ENCODE data around the gene ADAM15. TPM values are rescaled to one million over a fixed set of nuclear protein-coding genes. Genes with fewer than 3 reads are reported as not detected.

The ADAM15 gene
- total RNA-seq, 4 donors from 2014 or later, result 58.6 to 270 (median 153) TPM

DNA sequence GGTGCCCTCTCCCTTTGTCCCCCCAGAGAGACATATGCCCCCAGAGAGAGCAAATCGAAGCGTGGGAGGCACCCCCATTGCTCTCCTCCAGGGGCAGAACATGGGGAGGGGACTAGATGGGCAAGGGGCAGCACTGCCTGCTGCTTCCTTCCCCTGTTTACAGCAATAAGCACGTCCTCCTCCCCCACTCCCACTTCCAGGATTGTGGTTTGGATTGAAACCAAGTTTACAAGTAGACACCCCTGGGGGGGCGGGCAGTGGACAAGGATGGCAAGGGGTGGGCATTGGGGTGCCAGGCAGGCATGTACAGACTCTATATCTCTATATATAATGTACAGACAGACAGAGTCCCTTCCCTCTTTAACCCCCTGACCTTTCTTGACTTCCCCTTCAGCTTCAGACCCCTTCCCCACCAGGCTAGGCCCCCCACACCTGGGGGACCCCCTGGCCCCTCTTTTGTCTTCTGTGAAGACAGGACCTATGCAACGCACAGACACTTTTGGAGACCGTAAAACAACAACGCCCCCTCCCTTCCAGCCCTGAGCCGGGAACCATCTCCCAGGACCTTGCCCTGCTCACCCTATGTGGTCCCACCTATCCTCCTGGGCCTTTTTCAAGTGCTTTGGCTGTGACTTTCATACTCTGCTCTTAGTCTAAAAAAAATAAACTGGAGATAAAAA is 35.9 kb downstream of the ADAM15 start:
- intact Hi-C loops (cut with DNase I; ENCODE audit: low total_unique reads), result no loop called here
- H3K4me1 ChIP-seq, result peaks cover 0 to 13% of the 10 kb centered on the region in 2 donors

GRCh38 chr1:155091071-155092051 is 40.2 kb downstream of the ADAM15 start:
- Histone ChIP-seq H3K4me1 (peaks cover 4 to 5% of the 10 kb centered on the region in 2 donors), H3K27ac (no peak overlapping the region), H3K27me3 (no peaks in the 10 kb centered on the region), H3K9me3 (no peaks in the 10 kb centered on the region), H3K36me3 (no peaks in the 10 kb centered on the region), H3K4me3 (no peak overlapping the region)
- TF ChIP-seq CTCF (IDR thresholded peaks at IDR 0.05) (peak; percentile 93 to 97 (median 95)), POLR2A (IDR thresholded peaks at IDR 0.05) (no peak)
- DNase-seq, result peak; percentile 77 to 80
- intact Hi-C loops (cut with DNase I; ENCODE audit: low total_unique reads), result loop anchor here (2.0 kb wide), 1 partner anchor 79 kb away; no protein-coding TSS in a partner anchor

More for the DNA sequence above, 35.9 kb downstream of the ADAM15 start:
- Histone ChIP-seq H3K27ac (no peak overlapping the region), H3K36me3 (no peaks in the 10 kb centered on the region), H3K4me3 (no peak overlapping the region), H3K27me3 (peaks cover 18 to 23% of the 10 kb centered on the region in 2 donors), H3K9me3 (no peaks in the 10 kb centered on the region)
- no peak for DNase-seq
- no peak for TF ChIP-seq CTCF (IDR thresholded peaks at IDR 0.05)
- no peak for TF ChIP-seq POLR2A (IDR thresholded peaks at IDR 0.05)

DNA sequence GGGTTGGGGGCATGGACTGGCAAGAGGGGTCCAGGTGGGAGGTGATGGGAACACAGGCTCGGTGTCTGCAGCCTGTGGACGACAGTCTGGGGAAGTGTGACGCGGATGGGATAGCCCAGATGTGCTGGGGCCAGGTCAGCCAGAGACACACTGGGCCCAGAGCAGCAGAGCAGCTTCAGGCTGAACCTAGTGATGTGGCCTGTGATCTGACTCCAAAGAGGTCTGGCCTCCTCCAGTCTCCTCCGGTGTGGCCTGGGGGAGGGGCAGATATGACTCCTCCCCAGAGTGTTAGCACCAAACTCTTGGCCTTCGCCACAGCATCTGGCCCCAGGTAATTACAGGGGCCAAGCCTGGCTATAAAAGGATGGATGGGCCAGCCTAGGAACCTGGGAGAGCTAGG is 41.0 kb downstream of the ADAM15 start:
- Histone ChIP-seq H3K9me3 (no peaks in the 10 kb centered on the region), H3K36me3 (no peaks in the 10 kb centered on the region), H3K27ac (no peak overlapping the region), H3K4me3 (no peak overlapping the region), H3K4me1 (peaks cover 4 to 5% of the 10 kb centered on the region in 2 donors), H3K27me3 (no peaks in the 10 kb centered on the region)
- DNase-seq, result no peak
- intact Hi-C loops (cut with DNase I; ENCODE audit: low total_unique reads), result loop anchor here (2.0 kb wide), 1 partner anchor 79 kb away; no protein-coding TSS in a partner anchor
- no peak for TF ChIP-seq POLR2A (IDR thresholded peaks at IDR 0.05)
- TF ChIP-seq CTCF (IDR thresholded peaks at IDR 0.05), result no peak

GRCh38 chr1:155092641-155093040 is 41.5 kb downstream of the ADAM15 start:
- Histone ChIP-seq H3K27me3 (no peaks in the 10 kb centered on the region), H3K36me3 (no peaks in the 10 kb centered on the region), H3K9me3 (no peaks in the 10 kb centered on the region), H3K27ac (no peak overlapping the region), H3K4me3 (no peak overlapping the region), H3K4me1 (peaks cover 4 to 5% of the 10 kb centered on the region in 2 donors)
- no peak for DNase-seq
- no peak for TF ChIP-seq CTCF (IDR thresholded peaks at IDR 0.05)
- TF ChIP-seq POLR2A (IDR thresholded peaks at IDR 0.05), result no peak
- intact Hi-C loops (cut with DNase I; ENCODE audit: low total_unique reads), result loop anchor here (2.0 kb wide), 1 partner anchor 78 kb away; no protein-coding TSS in a partner anchor

Measured in uterus (tissue), 4 donors.